Caco-2 (cell line): ENCODE results near the gene VTI1A. TPM values are rescaled to one million over a fixed set of nuclear protein-coding genes. Genes with fewer than 3 reads are reported as not detected.

Experiments
- BruUV-seq: library from RNA; stranded (reverse); fragments of 400-500 nt; replicated peaks from 2 replicates; lab custom pipeline; 2021; lab: Mats Ljungman, UMichigan
- CTCF ChIA-PET: fragments of 300-600 bp; sonication (Branson Sonifier 250); formaldehyde crosslinking; loops from one replicate; lab custom pipeline; 2022; ENCODE audit warnings: antibody characterized with exemption; lab: Charles Lee
- POLR2A ChIA-PET: fragments of 300-600 bp; sonication (Branson Sonifier 250); formaldehyde crosslinking; loops from one replicate; lab custom pipeline; 2022; ENCODE audit warnings: antibody characterized with exemption; lab: Charles Lee
- DNase-seq, 2 experiments: peaks; one replicate each; pipeline versions ENCODE4 v3.0.0 to v3.0.0-alpha.2; 2020 to 2022
- H3K27me3 ChIP-seq: replicated peaks from 2 replicates; pipeline ENCODE4 v1.6.0; 2011; ENCODE audit warnings: low read length; ENCODE audit not compliant: control insufficient read depth, insufficient read depth
- H3K36me3 ChIP-seq: 2 replicates; pipeline ENCODE4 v1.5.1; 2011; ENCODE audit warnings: low read length; ENCODE audit not compliant: control insufficient read depth, insufficient read depth
- H3K4me1 ChIP-seq: fragments of 250-450 bp; sonication (Bioruptor Pico); 2 replicates; pipeline ENCODE4 v1.5.1; 2020; ENCODE audit warnings: mild to moderate bottlenecking
- H3K4me3 ChIP-seq: 2 replicates; pipeline ENCODE4 v1.5.1; 2011; ENCODE audit warnings: low read depth, mild to moderate bottlenecking, control low read depth, low read length
- H3K9me3 ChIP-seq: fragments of 250-450 bp; sonication (Bioruptor Pico); 2 replicates; pipeline ENCODE4 v1.5.1; 2020; ENCODE audit warnings: mild to moderate bottlenecking, moderate library complexity
- H3K27ac Mint-ChIP-seq: one replicate; pipeline ENCODE4 v1.8.0; 2022; ENCODE audit warnings: mixed read lengths; ENCODE audit not compliant: unreplicated experiment
- H3K27me3 Mint-ChIP-seq: one replicate; pipeline ENCODE4 v1.8.0; 2022; ENCODE audit warnings: mixed read lengths; ENCODE audit not compliant: insufficient read depth, unreplicated experiment
- H3K36me3 Mint-ChIP-seq: one replicate; pipeline ENCODE4 v1.8.0; 2022; ENCODE audit warnings: mild to moderate bottlenecking, mixed read lengths; ENCODE audit not compliant: insufficient read depth, unreplicated experiment
- H3K4me1 Mint-ChIP-seq: one replicate; pipeline ENCODE4 v1.8.0; 2022; ENCODE audit warnings: low read depth, mixed read lengths; ENCODE audit not compliant: unreplicated experiment
- H3K4me3 Mint-ChIP-seq: one replicate; pipeline ENCODE4 v1.8.0; 2022; ENCODE audit warnings: mild to moderate bottlenecking, moderate library complexity, mixed read lengths; ENCODE audit not compliant: unreplicated experiment
- H3K9me3 Mint-ChIP-seq: one replicate; pipeline ENCODE4 v1.8.0; 2022; ENCODE audit warnings: mixed read lengths; ENCODE audit not compliant: unreplicated experiment
- intact Hi-C: fragments of 100-400 bp; cut with micrococcal nuclease; formaldehyde crosslinking; loops from one replicate; pipeline ENCODE4 v1.10.0; 2022; ENCODE audit not compliant: unreplicated experiment
- total RNA-seq: library from RNA; stranded (reverse); gene quantifications from 2 replicates; pipeline ENCODE4 v1.2.3, GENCODE V29; 2022
- TF ChIP-seq, protein P1 (sequence below), 2 experiments: fragments of 200-600 bp in 1 of 2; IDR thresholded peaks; 1 replicate in 1 of 2; 2 replicates in 1 of 2; pipeline versions ENCODE4 v1.5.1 to v1.8.0; 2011 to 2022; ENCODE audit warnings: antibody characterized with exemption in 1 of 2, control low read depth in 1 of 2, inconsistent platforms in 1 of 2, low read depth in 1 of 2, low read length in 1 of 2, mild to moderate bottlenecking in 1 of 2, moderate library complexity in 1 of 2; ENCODE audit not compliant: insufficient read depth in 1 of 2, severe bottlenecking in 1 of 2, unreplicated experiment in 1 of 2

VTI1A gene
- total RNA-seq, 1 experiment from 2014 or later: 45.6 TPM

DNA sequence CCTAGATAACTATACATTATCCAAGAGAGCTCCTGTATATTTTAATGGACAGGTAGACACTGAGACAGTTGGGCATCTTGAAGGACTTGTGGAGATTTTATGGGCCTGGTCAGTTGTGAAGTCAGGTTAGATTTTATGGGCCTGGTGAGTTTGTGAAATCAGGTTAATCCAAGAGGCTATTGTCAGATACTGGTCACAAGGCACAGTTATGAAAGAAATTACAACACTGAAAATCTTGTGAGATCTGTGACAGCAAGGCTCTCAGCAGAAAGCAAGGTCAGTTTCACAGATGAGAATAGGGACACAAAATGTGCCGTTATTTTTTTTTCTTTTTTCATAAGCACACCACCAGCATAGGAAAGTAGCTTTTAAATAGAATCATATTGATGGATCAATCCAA lies 167.6 kb downstream of the VTI1A start:
- Mint-ChIP-seq H3K9me3 (peaks cover 20% of the 10 kb centered on the region), H3K4me1 (no peaks in the 10 kb centered on the region), H3K36me3 (peaks cover 6% of the 10 kb centered on the region), H3K27ac (no peak overlapping the region), H3K4me3 (no peak overlapping the region), H3K27me3 (no peaks in the 10 kb centered on the region)
- BruUV-seq: no TSS peak
- ChIA-PET POLR2A (no interaction called here), CTCF (no interaction called here)
- no peak for DNase-seq
- no peaks in the 10 kb centered on the region for H3K36me3 ChIP-seq
- H3K27me3 ChIP-seq: no peaks in the 10 kb centered on the region
- no peak overlapping the region for H3K4me3 ChIP-seq
- intact Hi-C loops: no loop called here
- no peaks in the 10 kb centered on the region; the same call in 1 of the 2 replicates for H3K4me1 ChIP-seq
- H3K9me3 ChIP-seq: peaks cover 7% of the 10 kb centered on the region; the same call in 1 of the 2 replicates
- TF ChIP-seq, protein P1, sequence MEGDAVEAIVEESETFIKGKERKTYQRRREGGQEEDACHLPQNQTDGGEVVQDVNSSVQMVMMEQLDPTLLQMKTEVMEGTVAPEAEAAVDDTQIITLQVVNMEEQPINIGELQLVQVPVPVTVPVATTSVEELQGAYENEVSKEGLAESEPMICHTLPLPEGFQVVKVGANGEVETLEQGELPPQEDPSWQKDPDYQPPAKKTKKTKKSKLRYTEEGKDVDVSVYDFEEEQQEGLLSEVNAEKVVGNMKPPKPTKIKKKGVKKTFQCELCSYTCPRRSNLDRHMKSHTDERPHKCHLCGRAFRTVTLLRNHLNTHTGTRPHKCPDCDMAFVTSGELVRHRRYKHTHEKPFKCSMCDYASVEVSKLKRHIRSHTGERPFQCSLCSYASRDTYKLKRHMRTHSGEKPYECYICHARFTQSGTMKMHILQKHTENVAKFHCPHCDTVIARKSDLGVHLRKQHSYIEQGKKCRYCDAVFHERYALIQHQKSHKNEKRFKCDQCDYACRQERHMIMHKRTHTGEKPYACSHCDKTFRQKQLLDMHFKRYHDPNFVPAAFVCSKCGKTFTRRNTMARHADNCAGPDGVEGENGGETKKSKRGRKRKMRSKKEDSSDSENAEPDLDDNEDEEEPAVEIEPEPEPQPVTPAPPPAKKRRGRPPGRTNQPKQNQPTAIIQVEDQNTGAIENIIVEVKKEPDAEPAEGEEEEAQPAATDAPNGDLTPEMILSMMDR (IDR thresholded peaks at IDR 0.05; ENCODE audit: insufficient read depth in 1 of 2, low read depth in 1 of 2, low read length in 1 of 2, severe bottlenecking in 1 of 2, unreplicated experiment in 1 of 2): no peak

DNA sequence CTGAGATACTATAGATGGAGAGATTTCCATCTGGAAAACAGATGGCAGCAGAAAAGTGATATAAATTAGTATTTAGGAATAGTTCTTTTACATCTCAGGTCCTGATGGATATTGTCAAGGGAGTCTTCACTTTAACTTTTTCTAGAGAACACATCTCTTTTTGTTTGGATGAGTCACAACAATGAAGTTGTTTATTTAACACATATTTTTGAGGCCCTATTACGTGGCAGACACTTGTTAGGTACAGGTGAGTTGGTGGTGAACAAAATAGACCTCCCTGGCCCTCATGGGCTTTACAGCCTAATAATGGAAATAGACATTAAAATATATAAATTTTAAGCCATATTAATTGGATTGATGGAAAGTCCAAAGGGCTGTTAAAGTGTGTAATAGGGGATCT lies 168.3 kb downstream of the VTI1A start:
- BruUV-seq: no TSS peak
- ChIA-PET POLR2A (no interaction called here), CTCF (no interaction called here)
- no peak overlapping the region for H3K27ac Mint-ChIP-seq
- Histone ChIP-seq H3K27me3 (no peaks in the 10 kb centered on the region), H3K9me3 (peaks cover 7% of the 10 kb centered on the region; the same call in 1 of the 2 replicates), H3K4me3 (no peak overlapping the region), H3K4me1 (no peaks in the 10 kb centered on the region; the same call in 1 of the 2 replicates), H3K36me3 (no peaks in the 10 kb centered on the region)
- H3K36me3 Mint-ChIP-seq: peaks cover 6% of the 10 kb centered on the region
- DNase-seq: no peak
- H3K9me3 Mint-ChIP-seq: peaks cover 20% of the 10 kb centered on the region
- no peak overlapping the region for H3K4me3 Mint-ChIP-seq
- H3K27me3 Mint-ChIP-seq: no peaks in the 10 kb centered on the region
- intact Hi-C loops: no loop called here
- TF ChIP-seq, protein P1 (IDR thresholded peaks at IDR 0.05; ENCODE audit: insufficient read depth in 1 of 2, low read depth in 1 of 2, low read length in 1 of 2, severe bottlenecking in 1 of 2, unreplicated experiment in 1 of 2): no peak
- no peaks in the 10 kb centered on the region for H3K4me1 Mint-ChIP-seq

DNA sequence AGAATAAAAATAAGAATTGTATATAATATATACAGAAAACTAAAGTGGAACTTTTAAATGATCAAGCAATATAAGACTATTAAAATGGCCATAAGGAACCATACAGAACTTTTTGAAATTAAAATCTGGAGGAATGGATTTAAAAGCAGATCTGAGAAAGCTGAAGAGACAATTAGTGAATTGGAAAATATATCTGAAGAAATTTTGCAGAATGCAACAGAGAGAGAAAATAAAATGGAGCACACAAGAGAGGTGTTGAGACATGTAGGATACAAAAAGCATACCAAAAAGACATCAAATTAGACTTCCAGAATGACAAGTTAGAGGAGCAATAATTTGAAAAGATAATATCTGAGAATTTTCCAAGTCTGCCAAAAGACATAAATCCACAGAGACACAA lies 169.6 kb downstream of the VTI1A start:
- H3K4me3 Mint-ChIP-seq: no peak overlapping the region
- Histone ChIP-seq H3K9me3 (peaks cover 7% of the 10 kb centered on the region; the same call in 1 of the 2 replicates), H3K27me3 (no peaks in the 10 kb centered on the region), H3K4me3 (no peak overlapping the region), H3K36me3 (no peaks in the 10 kb centered on the region), H3K4me1 (no peaks in the 10 kb centered on the region; the same call in 1 of the 2 replicates)
- no peak for DNase-seq
- peaks cover 20% of the 10 kb centered on the region for H3K9me3 Mint-ChIP-seq
- ChIA-PET POLR2A (no interaction called here), CTCF (no interaction called here)
- peaks cover 6% of the 10 kb centered on the region for H3K36me3 Mint-ChIP-seq
- H3K27me3 Mint-ChIP-seq: no peaks in the 10 kb centered on the region
- no peaks in the 10 kb centered on the region for H3K4me1 Mint-ChIP-seq
- BruUV-seq: no TSS peak
- TF ChIP-seq, protein P1 (IDR thresholded peaks at IDR 0.05; ENCODE audit: insufficient read depth in 1 of 2, low read depth in 1 of 2, low read length in 1 of 2, severe bottlenecking in 1 of 2, unreplicated experiment in 1 of 2): no peak
- no peak overlapping the region for H3K27ac Mint-ChIP-seq
- intact Hi-C loops: no loop called here
